GM13976 (cell line): ENCODE data around the gene MGAT5.
"Not testable (repeated sequence)": the region's sequence is repeated elsewhere in the genome, so short reads cannot be mapped to it uniquely, and the experiment has no call there.

Source experiments
- DNase-seq: peaks from one replicate; pipeline ENCODE4 v3.0.0; 2012; ENCODE audit warnings: low spot score
- CTCF ChIP-seq: IDR thresholded peaks from 2 replicates; pipeline ENCODE4 v1.5.1; 2012; ENCODE audit warnings: borderline replicate concordance, mild to moderate bottlenecking; ENCODE audit not compliant: insufficient read depth; ENCODE audit errors: extremely low read depth, missing control alignments, control extremely low read depth
- in situ Hi-C: fragments of 300-500 bp; cut with MboI; formaldehyde crosslinking; loops from one replicate; pipeline ENCODE4 v1.12.0; 2022; ENCODE audit warnings: low sequenced_read_pairs, mixed read lengths, inconsistent platforms; ENCODE audit not compliant: unreplicated experiment

MGAT5 gene

GRCh38 chr2:134289225-134289624 lies 35.4 kb downstream of the MGAT5 start:
- TF ChIP-seq CTCF: no peak
- no peak for DNase-seq
- in situ Hi-C loops: no loop called here

- no peak for DNase-seq
- TF ChIP-seq CTCF: no peak
- in situ Hi-C loops: no loop called here
Measured at GRCh38 chr2:134290358-134290757, 36.5 kb downstream of the MGAT5 start.

GRCh38 chr2:134292514-134292913 lies 38.6 kb downstream of the MGAT5 start:
- DNase-seq: no peak
- in situ Hi-C loops: no loop called here
- TF ChIP-seq CTCF: no peak

GRCh38 chr2:134293719-134294537 lies 40.1 kb downstream of the MGAT5 start:
- no peak for TF ChIP-seq CTCF
- no peak for DNase-seq
- in situ Hi-C loops: no loop called here

GRCh38 chr2:134294598-134294997 lies 40.7 kb downstream of the MGAT5 start:
- in situ Hi-C loops, DNase-seq: not testable (repeated sequence)

GRCh38 chr2:134295441-134295840 lies 41.6 kb downstream of the MGAT5 start:
- TF ChIP-seq CTCF: no peak
- in situ Hi-C loops: no loop called here
- no peak for DNase-seq

- in situ Hi-C loops: no loop called here
- no peak for DNase-seq
- no peak for TF ChIP-seq CTCF
Measured at GRCh38 chr2:134296301-134296700, 42.4 kb downstream of the MGAT5 start.
